Small intestine (tissue), 7 donors: Measurements from ENCODE around the gene CELA3A. TPM values are rescaled to one million over a fixed set of nuclear protein-coding genes. Genes with fewer than 3 reads are reported as not detected.
"Not testable (repeated sequence)": the region's sequence is repeated elsewhere in the genome, so short reads cannot be mapped to it uniquely, and the experiment has no call there.

Experiments used
- DNase-seq, 2 donors: peaks; one replicate each; pipeline versions ENCODE4 v3.0.0 to v3.0.0-alpha.2; 2013
- FAIRE-seq: peaks from 2 replicates; lab custom pipeline; 2012; peaks lifted over from hg19 to GRCh38; lab: Jason Lieb, UNC
- H3K27ac ChIP-seq, 3 donors: one replicate each; pipeline ENCODE4 v1.5.1; 2013; ENCODE audit warnings: low read length in 2 of 3, mild to moderate bottlenecking in 2 of 3, control low read depth in 1 of 3, inconsistent platforms in 1 of 3, low read depth in 1 of 3, moderate library complexity in 1 of 3
- H3K27me3 ChIP-seq, 3 donors: one replicate each; pipeline ENCODE4 v1.6.1; 2013; ENCODE audit warnings: low read length in 3 of 3, inconsistent platforms in 1 of 3; ENCODE audit not compliant: control insufficient read depth in 3 of 3, insufficient read depth in 3 of 3
- H3K36me3 ChIP-seq, 3 donors: one replicate each; pipeline ENCODE4 v1.6.1; 2013; ENCODE audit warnings: low read length in 3 of 3, inconsistent platforms in 1 of 3, low read depth in 1 of 3, mild to moderate bottlenecking in 1 of 3, moderate library complexity in 1 of 3; ENCODE audit not compliant: control insufficient read depth in 3 of 3, insufficient read depth in 2 of 3
- H3K4me1 ChIP-seq, 3 donors: one replicate each; pipeline ENCODE4 v1.6.1; 2013; ENCODE audit warnings: low read length in 2 of 3, inconsistent platforms in 1 of 3, low read depth in 1 of 3, mild to moderate bottlenecking in 1 of 3, moderate library complexity in 1 of 3; ENCODE audit not compliant: control insufficient read depth in 3 of 3, insufficient read depth in 2 of 3
- H3K4me3 ChIP-seq, 3 donors: one replicate each; pipeline ENCODE4 v1.5.1; 2013; ENCODE audit warnings: low read length in 3 of 3, control low read depth in 1 of 3, inconsistent platforms in 1 of 3, low read depth in 1 of 3, mild to moderate bottlenecking in 1 of 3, moderate library complexity in 1 of 3
- H3K9me3 ChIP-seq, 2 donors: one replicate each; pipeline ENCODE4 v1.6.1; 2013; ENCODE audit warnings: low read depth in 1 of 2, low read length in 1 of 2; ENCODE audit not compliant: control insufficient read depth in 2 of 2, insufficient read depth in 1 of 2
- WGBS, 3 donors: extraction: QIAGEN DNeasy Blood & Tissue Kit; methylation state at CpG; one replicate each; pipeline ENCODE4 v1.1.7; 2013; 5-methylcytosine and 5-hydroxymethylcytosine counted together
- polyA plus RNA-seq, 4 donors: library from polyadenylated mRNA; stranded (reverse) in 3 of 4; unstranded in 1 of 4; fragments of 200-250 nt in 3 of 4; fragments of 120-200 nt in 1 of 4; gene quantifications; one replicate each; pipeline versions ENCODE4 v1.2.1 to v1.2.3, GENCODE V29; 2013
- donor health status: healthy with polysubstance abuse.
- donor health status: control.
- donor health status: control.
- donor health status: Bipolar disorder and iron deficiency.
- donor health status: healthy.

The CELA3A gene
- polyA plus RNA-seq, 4 donors: 0.16 to 30.6 (median 4.4) TPM

DNA sequence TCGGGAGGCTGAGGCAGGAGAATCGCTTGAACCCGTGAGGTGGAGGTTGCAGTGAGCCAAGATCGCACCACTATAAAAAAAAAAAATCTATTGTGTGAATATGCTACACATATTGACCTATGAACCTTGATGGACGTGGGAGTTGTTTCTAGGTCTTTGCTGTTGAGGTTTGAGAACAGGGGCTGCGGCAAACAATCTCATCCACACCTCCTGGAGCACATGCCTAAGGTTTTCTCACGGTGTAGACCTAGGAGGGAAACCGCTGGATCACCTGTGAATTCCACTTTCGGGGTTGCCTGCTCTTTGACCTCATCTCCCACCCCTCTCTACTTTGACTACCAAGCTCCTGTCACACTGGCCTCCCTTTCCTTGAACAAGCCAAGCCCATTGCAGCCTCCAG is 26.2 kb upstream of the CELA3A start:
- H3K36me3 ChIP-seq, DNase-seq, H3K27me3 ChIP-seq, FAIRE-seq, H3K4me3 ChIP-seq, H3K27ac ChIP-seq, H3K9me3 ChIP-seq: not testable (repeated sequence)
- peaks cover 0 to 13% (median 2%) of the 10 kb centered on the region in 3 donors for H3K4me1 ChIP-seq
- 67 to 85% (median 69%) methylated on average over 7 to 9 of the region's 9 CpGs for WGBS, 3 donors

DNA sequence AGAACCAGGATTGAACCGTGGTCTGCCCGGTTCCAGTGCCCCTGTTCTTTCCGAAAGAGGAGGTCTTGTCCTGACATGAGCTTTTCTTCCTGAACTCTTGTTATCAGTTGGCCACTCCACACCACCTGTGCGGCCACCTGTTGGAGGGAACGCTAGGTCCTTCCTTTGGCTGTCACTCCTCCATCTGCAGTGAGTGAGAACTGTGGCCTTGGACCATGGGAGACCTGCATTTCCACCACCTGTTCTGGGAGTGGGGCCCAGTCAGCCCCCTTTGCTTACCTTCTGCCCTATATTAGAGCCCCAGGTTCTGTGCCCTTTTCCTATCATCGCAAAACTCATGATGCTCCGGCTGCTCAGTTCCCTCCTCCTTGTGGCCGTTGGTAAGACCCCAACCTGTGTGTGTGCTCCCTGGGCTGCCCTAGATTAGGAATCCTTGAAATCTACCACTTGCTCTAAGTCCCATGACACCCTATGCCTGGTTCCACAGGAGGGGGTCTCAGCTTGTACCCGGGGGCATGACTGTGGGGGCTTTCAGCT is 24.7 kb upstream of the CELA3A start, which contains the start of gene CELA3B:
Gene CELA3B (plus strand): TSS at position 320 of the 537 bp plus-strand sequence. CDS start 18 bp downstream, at position 338.
- not testable (repeated sequence) for H3K27me3 ChIP-seq, H3K4me3 ChIP-seq, H3K9me3 ChIP-seq, FAIRE-seq, H3K27ac ChIP-seq, H3K36me3 ChIP-seq, DNase-seq
- 81 to 87% (median 84%) methylated on average over 6 to 9 of the region's 9 CpGs for WGBS, 3 donors
- H3K4me1 ChIP-seq: peaks cover 0 to 13% (median 2%) of the 10 kb centered on the region in 3 donors

DNA sequence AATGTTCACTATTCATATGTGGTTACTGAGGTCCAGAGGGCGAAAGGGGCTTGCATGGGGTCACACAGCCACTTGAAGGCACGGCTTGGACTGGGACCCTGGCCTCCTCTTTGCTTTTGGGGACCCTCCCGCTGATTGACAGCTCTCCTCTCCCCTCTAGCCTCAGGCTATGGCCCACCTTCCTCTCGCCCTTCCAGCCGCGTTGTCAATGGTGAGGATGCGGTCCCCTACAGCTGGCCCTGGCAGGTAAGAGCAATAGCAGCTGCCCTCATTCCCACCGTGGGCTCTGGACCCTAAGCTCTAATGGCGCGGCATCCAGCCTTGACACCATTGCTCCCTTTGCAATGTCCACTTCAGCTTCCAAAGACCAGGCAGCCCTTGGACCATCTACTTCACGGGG is 23.2 kb upstream of the CELA3A start:
- H3K27me3 ChIP-seq, H3K4me1 ChIP-seq, DNase-seq, FAIRE-seq, H3K4me3 ChIP-seq, H3K36me3 ChIP-seq, H3K27ac ChIP-seq, H3K9me3 ChIP-seq: not testable (repeated sequence)
- 89 to 95% (median 90%) methylated on average over 11 of the region's 11 CpGs for WGBS, 3 donors

DNA sequence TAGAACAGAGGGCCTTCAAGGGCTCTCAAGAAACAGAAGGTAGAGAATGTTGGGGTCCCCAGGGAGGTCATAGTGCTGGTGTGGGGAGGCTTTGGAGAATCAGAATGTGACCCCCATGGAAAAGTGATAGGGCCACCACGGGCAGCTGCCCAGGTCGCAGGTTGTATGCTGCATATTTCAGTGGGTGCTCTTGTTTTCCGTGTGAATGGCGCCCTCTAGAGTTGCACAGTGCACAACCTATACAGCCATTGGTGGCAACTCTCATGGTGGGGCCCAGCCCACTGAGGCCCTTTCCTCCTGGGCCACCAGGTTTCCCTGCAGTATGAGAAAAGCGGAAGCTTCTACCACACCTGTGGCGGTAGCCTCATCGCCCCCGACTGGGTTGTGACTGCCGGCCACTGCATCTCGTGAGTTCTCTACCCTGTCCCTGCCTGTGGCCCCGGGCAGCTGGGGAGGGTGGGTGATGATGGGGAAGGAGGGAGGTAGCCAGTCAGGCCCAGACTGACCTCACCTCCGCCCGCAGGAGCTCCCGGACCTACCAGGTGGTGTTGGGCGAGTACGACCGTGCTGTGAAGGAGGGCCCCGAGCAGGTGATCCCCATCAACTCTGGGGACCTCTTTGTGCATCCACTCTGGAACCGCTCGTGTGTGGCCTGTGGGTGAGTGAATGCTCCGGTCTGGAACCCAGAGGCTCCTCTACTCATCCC is 20.8 kb upstream of the CELA3A start:
- 70 to 85% (median 72%) methylated on average over 11 to 21 of the region's 21 CpGs for WGBS, 3 donors
- FAIRE-seq, H3K4me3 ChIP-seq, DNase-seq, H3K36me3 ChIP-seq, H3K9me3 ChIP-seq, H3K4me1 ChIP-seq, H3K27me3 ChIP-seq, H3K27ac ChIP-seq: not testable (repeated sequence)

DNA sequence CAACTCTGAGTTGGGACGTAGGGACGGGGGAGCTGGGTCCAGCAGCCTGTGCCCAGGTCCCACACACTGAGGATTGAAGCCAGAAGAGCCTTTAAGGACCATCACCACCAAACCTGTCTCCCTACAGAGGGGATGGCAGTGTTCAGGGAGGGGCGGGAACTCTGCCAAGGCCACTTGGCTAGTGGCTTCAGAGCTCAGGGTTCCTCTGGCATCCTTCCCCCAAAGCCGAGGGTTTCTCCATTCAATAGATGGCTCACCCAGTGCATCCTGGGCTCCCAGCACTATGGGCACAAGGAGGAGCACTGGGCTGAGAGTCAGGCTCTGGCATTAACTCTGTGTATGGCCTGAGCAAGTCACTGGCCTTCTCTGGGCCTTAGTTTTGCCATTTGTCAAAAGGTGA is 20.2 kb upstream of the CELA3A start:
- not testable (repeated sequence) for H3K9me3 ChIP-seq, DNase-seq, FAIRE-seq, H3K27me3 ChIP-seq, H3K36me3 ChIP-seq, H3K27ac ChIP-seq, H3K4me3 ChIP-seq, H3K4me1 ChIP-seq
- 17 to 83% (median 32%) methylated on average over 1 to 4 of the region's 4 CpGs for WGBS, 3 donors

DNA sequence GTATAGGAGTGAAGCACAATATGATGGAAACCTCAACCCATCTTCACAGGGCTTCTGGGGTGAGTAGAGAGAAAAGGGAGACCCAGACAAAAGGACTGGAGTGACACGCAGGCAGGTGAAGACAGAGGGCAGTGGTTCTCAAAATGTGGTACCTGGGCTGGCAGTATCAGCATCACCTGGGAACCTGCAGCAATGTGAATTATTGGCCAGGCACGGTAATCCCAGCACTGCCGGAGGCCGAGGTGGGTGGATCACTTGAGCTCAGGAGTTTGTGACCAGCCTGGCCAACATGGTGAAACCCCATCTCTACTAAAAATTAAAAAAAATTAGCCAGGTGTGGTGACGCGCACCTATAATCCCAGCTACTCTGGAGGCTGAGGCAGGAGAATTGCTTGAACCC is 19.3 kb upstream of the CELA3A start:
- FAIRE-seq, H3K36me3 ChIP-seq, H3K4me1 ChIP-seq, H3K27ac ChIP-seq, H3K4me3 ChIP-seq, H3K27me3 ChIP-seq, H3K9me3 ChIP-seq, DNase-seq: not testable (repeated sequence)
- WGBS, 3 donors: 53 to 72% (median 67%) methylated on average over 6 of the region's 6 CpGs

DNA sequence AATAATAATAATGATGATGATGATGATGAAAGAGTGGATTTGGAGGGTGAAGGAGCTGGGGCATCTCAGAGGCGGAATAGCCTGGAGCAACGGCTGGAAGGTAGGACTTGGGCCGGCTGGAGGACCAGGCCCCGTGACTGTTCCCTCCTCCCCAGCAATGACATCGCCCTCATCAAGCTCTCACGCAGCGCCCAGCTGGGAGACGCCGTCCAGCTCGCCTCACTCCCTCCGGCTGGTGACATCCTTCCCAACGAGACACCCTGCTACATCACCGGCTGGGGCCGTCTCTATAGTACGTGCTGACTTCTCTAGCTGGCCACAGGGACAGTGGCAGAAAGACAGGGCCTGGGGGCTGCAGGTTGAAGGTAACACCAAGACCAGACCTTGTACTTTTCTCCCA is 17.9 kb upstream of the CELA3A start:
- WGBS, 3 donors: 75 to 84% methylated on average over 2 to 10 of the region's 15 CpGs; no CpG with 5 or more reads in 1 of the 3 donors
- not testable (repeated sequence) for H3K27me3 ChIP-seq, FAIRE-seq, H3K4me3 ChIP-seq, DNase-seq, H3K27ac ChIP-seq, H3K36me3 ChIP-seq, H3K9me3 ChIP-seq, H3K4me1 ChIP-seq

DNA sequence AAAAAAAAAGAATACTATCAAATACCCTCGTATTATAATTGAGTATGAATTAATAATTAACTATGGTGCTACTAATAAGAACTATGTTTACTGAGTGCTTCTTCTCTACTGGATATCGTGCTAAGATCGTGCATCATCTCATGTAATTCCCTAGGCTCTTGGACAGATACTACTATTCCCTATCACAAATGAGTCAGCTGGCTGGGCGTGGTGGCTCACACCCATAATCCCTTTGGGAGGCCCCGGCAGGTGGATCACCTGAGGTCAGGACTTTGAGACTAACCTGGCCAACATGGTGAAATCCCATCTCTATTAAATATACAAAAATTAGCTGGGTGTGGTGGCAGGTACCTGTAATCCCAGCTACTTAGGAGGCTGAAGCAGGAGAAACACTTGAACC is 15.6 kb upstream of the CELA3A start:
- not testable (repeated sequence) for H3K4me1 ChIP-seq, H3K36me3 ChIP-seq, H3K27me3 ChIP-seq, FAIRE-seq, H3K9me3 ChIP-seq, H3K4me3 ChIP-seq
- H3K27ac ChIP-seq: peak overlapping the region in 1 of 3 donors; percentile 24
- 0 to 36% methylated on average over 1 to 2 of the region's 5 CpGs; no CpG with 5 or more reads in 1 of the 3 donors for WGBS, 3 donors
- peak in 1 of 2 donors; percentile 73 for DNase-seq
